ENCODE data around the gene C1orf35.

The C1orf35 gene

GRCh38 chr1:228079013-228079412, 24.1 kb downstream of the C1orf35 start:
- H3K56ac ChIP-seq (ENCODE audit: low read length) = no peak overlapping the region
- no peak overlapping the region for H3K27ac ChIP-seq (ENCODE audit: low read depth, low read length)
- H3K4me3 ChIP-seq (ENCODE audit: low read length) = no peak overlapping the region
- H3K9ac ChIP-seq (ENCODE audit: low read length) = no peak overlapping the region
- no peak overlapping the region for H2AK5ac ChIP-seq (ENCODE audit: low read length)
- H2BK120ac ChIP-seq (ENCODE audit: low read depth, low read length) = no peak overlapping the region
- no peaks in the 10 kb centered on the region for H3K36me3 ChIP-seq (ENCODE audit: control insufficient read depth, insufficient read depth, low read length)
- H3K4me1 ChIP-seq (ENCODE audit: control insufficient read depth, low read depth, low read length) = no peaks in the 10 kb centered on the region
- H2BK15ac ChIP-seq (replicated peaks; ENCODE audit: low read depth) = no peak overlapping the region
- WGBS (ENCODE audit: extremely low coverage, insufficient coverage, low lambda C conversion rate) = no CpG with 5 or more reads among the region's 7 CpGs
- H2BK5ac ChIP-seq (ENCODE audit: low read length) = no peak overlapping the region
- peaks cover 14% of the 10 kb centered on the region for H3K79me2 ChIP-seq (ENCODE audit: control insufficient read depth, insufficient read depth, low read length)
- H3K18ac ChIP-seq (ENCODE audit: low read length) = no peak overlapping the region
- H3K27me3 ChIP-seq (ENCODE audit: insufficient read depth, low read length, poor library complexity) = no peaks in the 10 kb centered on the region
- peaks cover 2% of the 10 kb centered on the region for H3K79me1 ChIP-seq (ENCODE audit: low read length)
- no peak overlapping the region for H4K8ac ChIP-seq (ENCODE audit: low read depth, low read length)
- no peak overlapping the region for H3K23ac ChIP-seq (ENCODE audit: low read length)
- no peak overlapping the region for H3K4ac ChIP-seq (ENCODE audit: low read depth, low read length)
- no peak for DNase-seq
- H4K5ac ChIP-seq (ENCODE audit: low read length) = no peak overlapping the region
- H3K4me2 ChIP-seq (ENCODE audit: low read length) = no peak overlapping the region

- Histone ChIP-seq H4K8ac (ENCODE audit: low read depth, low read length) (no peak overlapping the region), H3K4me2 (ENCODE audit: low read length) (no peak overlapping the region), H3K23ac (ENCODE audit: low read length) (no peak overlapping the region), H3K4me3 (ENCODE audit: low read length) (no peak overlapping the region), H3K79me1 (ENCODE audit: low read length) (peaks cover 2% of the 10 kb centered on the region), H2BK15ac (replicated peaks; ENCODE audit: low read depth) (no peak overlapping the region), H3K18ac (ENCODE audit: low read length) (no peak overlapping the region), H3K4ac (ENCODE audit: low read depth, low read length) (no peak overlapping the region), H3K79me2 (ENCODE audit: control insufficient read depth, insufficient read depth, low read length) (peaks cover 2% of the 10 kb centered on the region), H3K9ac (ENCODE audit: low read length) (no peak overlapping the region), H3K56ac (ENCODE audit: low read length) (no peak overlapping the region), H3K36me3 (ENCODE audit: control insufficient read depth, insufficient read depth, low read length) (no peaks in the 10 kb centered on the region), H4K5ac (ENCODE audit: low read length) (no peak overlapping the region), H2BK5ac (ENCODE audit: low read length) (no peak overlapping the region), H2BK120ac (ENCODE audit: low read depth, low read length) (no peak overlapping the region), H3K27ac (ENCODE audit: low read depth, low read length) (no peak overlapping the region), H3K27me3 (ENCODE audit: insufficient read depth, low read length, poor library complexity) (no peaks in the 10 kb centered on the region), H3K4me1 (ENCODE audit: control insufficient read depth, low read depth, low read length) (no peaks in the 10 kb centered on the region), H2AK5ac (ENCODE audit: low read length) (no peak overlapping the region)
- no CpG with 5 or more reads among the region's 10 CpGs for WGBS (ENCODE audit: extremely low coverage, insufficient coverage, low lambda C conversion rate)
- DNase-seq = no peak
These were observed 25.4 kb downstream of the C1orf35 start for GRCh38 chr1:228077565-228078330.

- no peaks in the 10 kb centered on the region for H3K36me3 ChIP-seq (ENCODE audit: control insufficient read depth, insufficient read depth, low read length)
- H3K4ac ChIP-seq (ENCODE audit: low read depth, low read length) = no peak overlapping the region
- no peak overlapping the region for H3K4me3 ChIP-seq (ENCODE audit: low read length)
- no CpG with 5 or more reads among the region's 9 CpGs for WGBS (ENCODE audit: extremely low coverage, insufficient coverage, low lambda C conversion rate)
- no peak overlapping the region for H2BK120ac ChIP-seq (ENCODE audit: low read depth, low read length)
- no peak overlapping the region for H3K9ac ChIP-seq (ENCODE audit: low read length)
- H3K4me2 ChIP-seq (ENCODE audit: low read length) = no peak overlapping the region
- H3K79me2 ChIP-seq (ENCODE audit: control insufficient read depth, insufficient read depth, low read length) = no peaks in the 10 kb centered on the region
- H3K4me1 ChIP-seq (ENCODE audit: control insufficient read depth, low read depth, low read length) = no peaks in the 10 kb centered on the region
- no peak overlapping the region for H4K5ac ChIP-seq (ENCODE audit: low read length)
- no peak overlapping the region for H2BK15ac ChIP-seq (replicated peaks; ENCODE audit: low read depth)
- H3K18ac ChIP-seq (ENCODE audit: low read length) = no peak overlapping the region
- no peaks in the 10 kb centered on the region for H3K27me3 ChIP-seq (ENCODE audit: insufficient read depth, low read length, poor library complexity)
- H2AK5ac ChIP-seq (ENCODE audit: low read length) = no peak overlapping the region
- H3K23ac ChIP-seq (ENCODE audit: low read length) = no peak overlapping the region
- no peak overlapping the region for H3K27ac ChIP-seq (ENCODE audit: low read depth, low read length)
- H4K8ac ChIP-seq (ENCODE audit: low read depth, low read length) = no peak overlapping the region
- no peak overlapping the region for H3K56ac ChIP-seq (ENCODE audit: low read length)
- no peak for DNase-seq
- H2BK5ac ChIP-seq (ENCODE audit: low read length) = no peak overlapping the region
- H3K79me1 ChIP-seq (ENCODE audit: low read length) = no peaks in the 10 kb centered on the region
These were observed 26.2 kb downstream of the C1orf35 start for GRCh38 chr1:228076796-228077430.

- Histone ChIP-seq H3K4ac (ENCODE audit: low read depth, low read length) (no peak overlapping the region), H3K4me2 (ENCODE audit: low read length) (no peak overlapping the region), H2BK5ac (ENCODE audit: low read length) (no peak overlapping the region), H2BK120ac (ENCODE audit: low read depth, low read length) (no peak overlapping the region), H3K18ac (ENCODE audit: low read length) (no peak overlapping the region), H3K79me1 (ENCODE audit: low read length) (no peaks in the 10 kb centered on the region), H3K79me2 (ENCODE audit: control insufficient read depth, insufficient read depth, low read length) (no peaks in the 10 kb centered on the region), H3K27me3 (ENCODE audit: insufficient read depth, low read length, poor library complexity) (peaks cover 5% of the 10 kb centered on the region), H3K27ac (ENCODE audit: low read depth, low read length) (no peak overlapping the region), H2AK5ac (ENCODE audit: low read length) (no peak overlapping the region), H4K5ac (ENCODE audit: low read length) (no peak overlapping the region), H4K8ac (ENCODE audit: low read depth, low read length) (no peak overlapping the region), H2BK15ac (replicated peaks; ENCODE audit: low read depth) (no peak overlapping the region), H3K36me3 (ENCODE audit: control insufficient read depth, insufficient read depth, low read length) (no peaks in the 10 kb centered on the region), H3K4me1 (ENCODE audit: control insufficient read depth, low read depth, low read length) (no peaks in the 10 kb centered on the region), H3K4me3 (ENCODE audit: low read length) (no peak overlapping the region), H3K23ac (ENCODE audit: low read length) (no peak overlapping the region), H3K56ac (ENCODE audit: low read length) (no peak overlapping the region), H3K9ac (ENCODE audit: low read length) (no peak overlapping the region)
- WGBS (ENCODE audit: extremely low coverage, insufficient coverage, low lambda C conversion rate) = no CpG with 5 or more reads among the region's 9 CpGs
- no peak for DNase-seq
These were observed 27.3 kb downstream of the C1orf35 start for GRCh38 chr1:228075801-228076271.

GRCh38 chr1:228074954-228075730, 28.0 kb downstream of the C1orf35 start:
- DNase-seq = no peak
- H3K23ac ChIP-seq (ENCODE audit: low read length) = no peak overlapping the region
- H3K4me2 ChIP-seq (ENCODE audit: low read length) = no peak overlapping the region
- no peak overlapping the region for H2BK120ac ChIP-seq (ENCODE audit: low read depth, low read length)
- no peak overlapping the region for H3K4ac ChIP-seq (ENCODE audit: low read depth, low read length)
- no CpG with 5 or more reads among the region's 18 CpGs for WGBS (ENCODE audit: extremely low coverage, insufficient coverage, low lambda C conversion rate)
- no peaks in the 10 kb centered on the region for H3K36me3 ChIP-seq (ENCODE audit: control insufficient read depth, insufficient read depth, low read length)
- H3K4me3 ChIP-seq (ENCODE audit: low read length) = no peak overlapping the region
- no peak overlapping the region for H2BK5ac ChIP-seq (ENCODE audit: low read length)
- H4K5ac ChIP-seq (ENCODE audit: low read length) = no peak overlapping the region
- no peaks in the 10 kb centered on the region for H3K4me1 ChIP-seq (ENCODE audit: control insufficient read depth, low read depth, low read length)
- peaks cover 8% of the 10 kb centered on the region for H3K27me3 ChIP-seq (ENCODE audit: insufficient read depth, low read length, poor library complexity)
- no peak overlapping the region for H3K9ac ChIP-seq (ENCODE audit: low read length)
- no peak overlapping the region for H3K56ac ChIP-seq (ENCODE audit: low read length)
- no peaks in the 10 kb centered on the region for H3K79me1 ChIP-seq (ENCODE audit: low read length)
- H3K27ac ChIP-seq (ENCODE audit: low read depth, low read length) = no peak overlapping the region
- no peak overlapping the region for H2AK5ac ChIP-seq (ENCODE audit: low read length)
- no peaks in the 10 kb centered on the region for H3K79me2 ChIP-seq (ENCODE audit: control insufficient read depth, insufficient read depth, low read length)
- H4K8ac ChIP-seq (ENCODE audit: low read depth, low read length) = no peak overlapping the region
- no peak overlapping the region for H2BK15ac ChIP-seq (replicated peaks; ENCODE audit: low read depth)
- no peak overlapping the region for H3K18ac ChIP-seq (ENCODE audit: low read length)

Data from mesendoderm (in vitro differentiated cells).